HG02938 (cell line): ENCODE measurements around the gene GDAP1L1.
A peak's percentile ranks its signal among the peaks of the same experiment; 100 is the strongest.
"Not testable (repeated sequence)": the region's sequence is repeated elsewhere in the genome, so short reads cannot be mapped to it uniquely, and the experiment has no call there.

Experiments used
- ATAC-seq: cut with Tn5 transposase; IDR thresholded peaks from one replicate; pipeline ENCODE4 v1.9.1; 2021; ENCODE audit warnings: mild to moderate bottlenecking, moderate library complexity; ENCODE audit not compliant: unreplicated experiment

Gene GDAP1L1

GRCh38 chr20:44299011-44299535 lies 52.0 kb downstream of the GDAP1L1 start:
- not testable (repeated sequence) for ATAC-seq

GRCh38 chr20:44301285-44301684 lies 54.2 kb downstream of the GDAP1L1 start:
- no peak for ATAC-seq

GRCh38 chr20:44302026-44302669 lies 55.0 kb downstream of the GDAP1L1 start:
- no peak for ATAC-seq

- no peak for ATAC-seq
Observed at GRCh38 chr20:44302736-44303135, 55.6 kb downstream of the GDAP1L1 start.

- ATAC-seq, result no peak
Observed at GRCh38 chr20:44304383-44304782, 57.3 kb downstream of the GDAP1L1 start.

GRCh38 chr20:44306927-44307326 lies 59.8 kb downstream of the GDAP1L1 start:
- ATAC-seq, result no peak

- peak; percentile 8 for ATAC-seq
Observed at GRCh38 chr20:44309763-44310663, 62.9 kb downstream of the GDAP1L1 start.

GRCh38 chr20:44310664-44311639 lies 63.8 kb downstream of the GDAP1L1 start, which contains the start of gene FITM2:
TSS of gene FITM2 (minus strand) at chr20:44311202. CDS start at chr20:44311148, 54 bp downstream.
- peak; percentile 87 for ATAC-seq

- no peak for ATAC-seq
Observed at GRCh38 chr20:44314870-44315269, 67.8 kb downstream of the GDAP1L1 start.

GRCh38 chr20:44319839-44320422 lies 72.8 kb downstream of the GDAP1L1 start:
- ATAC-seq, result no peak

GRCh38 chr20:44324343-44324742 lies 77.2 kb downstream of the GDAP1L1 start:
- no peak for ATAC-seq

GRCh38 chr20:44326391-44327159 lies 79.5 kb downstream of the GDAP1L1 start:
- ATAC-seq, result no peak

- ATAC-seq, result not testable (repeated sequence)
Observed at GRCh38 chr20:44327748-44328147, 80.6 kb downstream of the GDAP1L1 start.

GRCh38 chr20:44328428-44328827 lies 81.3 kb downstream of the GDAP1L1 start:
- no peak for ATAC-seq
